GM18499 (cell line): ENCODE results near the gene MARCO.

Source experiments
- ATAC-seq: cut with Tn5 transposase; IDR thresholded peaks from one replicate; pipeline ENCODE4 v1.9.1; 2021; ENCODE audit warnings: moderate number of reproducible peaks; ENCODE audit not compliant: insufficient read depth, unreplicated experiment

The MARCO gene

GRCh38 chr2:118971245-118972122 is 29.5 kb downstream of the MARCO start:
- ATAC-seq: no peak

GRCh38 chr2:118973542-118973951 is 31.6 kb downstream of the MARCO start:
- ATAC-seq: no peak

- ATAC-seq: no peak
Measured at GRCh38 chr2:118974103-118974993, 32.4 kb downstream of the MARCO start.

GRCh38 chr2:118975133-118975532 is 33.1 kb downstream of the MARCO start:
- ATAC-seq: no peak

- no peak for ATAC-seq
Measured at GRCh38 chr2:118978064-118978463, 36.1 kb downstream of the MARCO start.

- ATAC-seq: no peak
Measured at GRCh38 chr2:118979152-118979861, 37.3 kb downstream of the MARCO start.

GRCh38 chr2:118980022-118980421 is 38.0 kb downstream of the MARCO start:
- ATAC-seq: no peak

GRCh38 chr2:118980573-118980972 is 38.6 kb downstream of the MARCO start:
- ATAC-seq: no peak

- no peak for ATAC-seq
Measured at GRCh38 chr2:118981632-118982031, 39.6 kb downstream of the MARCO start.

- no peak for ATAC-seq
Measured at GRCh38 chr2:118982039-118982438, 40.0 kb downstream of the MARCO start.

GRCh38 chr2:118983133-118983532 is 41.1 kb downstream of the MARCO start:
- no peak for ATAC-seq

- ATAC-seq: no peak
Measured at GRCh38 chr2:118983915-118984314, 41.9 kb downstream of the MARCO start.

GRCh38 chr2:118986738-118987137 is 44.7 kb downstream of the MARCO start:
- ATAC-seq: peak; percentile 48

GRCh38 chr2:118987886-118988285 is 45.9 kb downstream of the MARCO start:
- ATAC-seq: no peak

GRCh38 chr2:118988706-118989105 is 46.7 kb downstream of the MARCO start:
- ATAC-seq: no peak

- ATAC-seq: no peak
Measured at GRCh38 chr2:118989481-118989880, 47.5 kb downstream of the MARCO start.

GRCh38 chr2:118990757-118991545 is 49.0 kb downstream of the MARCO start:
- ATAC-seq: no peak

- ATAC-seq: no peak
Measured at GRCh38 chr2:118991554-118991953, 49.6 kb downstream of the MARCO start.

GRCh38 chr2:118992740-118993391 is 50.9 kb downstream of the MARCO start:
- no peak for ATAC-seq
